NOMO-1 treated with DMSO at 0.1 percent for 48 hours (cell line): ENCODE results near the gene ACADL.

Source experiments
- DNase-seq: peaks from one replicate; lab custom pipeline; 2025; ENCODE audit not compliant: unreplicated experiment; lab: John Stamatoyannopoulos, UW

ACADL gene

DNA sequence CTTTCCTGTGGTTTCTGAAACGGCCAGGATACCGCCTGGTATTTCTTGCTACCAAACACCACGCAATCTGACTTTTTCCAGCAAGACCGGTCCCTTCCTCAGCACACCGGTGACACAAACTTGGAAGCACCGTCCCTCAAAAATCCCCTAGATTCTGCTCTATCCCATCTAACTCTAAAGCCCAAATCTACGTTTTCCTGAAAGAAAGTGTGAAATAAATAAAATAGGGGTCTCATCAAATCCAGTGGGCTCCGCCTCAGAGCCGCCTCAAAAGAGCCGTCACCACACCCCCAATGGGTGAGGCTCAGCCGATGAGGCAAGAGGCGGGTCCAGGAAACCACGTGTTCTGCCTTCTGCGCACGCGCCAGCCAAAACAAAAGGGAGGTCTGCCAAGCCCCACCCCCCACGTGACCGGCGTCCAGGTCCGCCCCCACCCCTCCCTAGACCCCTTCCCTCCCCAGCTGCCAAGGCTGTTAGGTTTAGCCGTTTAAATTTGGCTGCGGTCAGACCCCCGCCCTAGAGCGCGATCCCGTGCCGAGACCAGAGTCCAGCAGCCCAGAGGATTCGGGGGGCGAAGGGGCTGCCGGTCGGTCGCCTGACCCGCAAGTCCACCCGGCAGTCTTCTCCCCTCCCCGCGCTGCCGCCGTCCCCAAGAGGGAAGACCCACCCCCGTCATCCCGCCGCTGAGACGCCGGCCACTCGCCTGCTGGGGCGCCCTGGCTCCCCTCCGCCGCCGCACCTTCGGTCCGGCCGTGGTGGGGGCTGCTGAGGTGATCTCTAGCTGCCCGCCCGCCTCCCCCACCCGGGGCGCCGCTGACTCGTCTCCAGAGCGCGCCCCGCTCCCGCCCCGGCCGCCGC lies 54.6 kb downstream of the ACADL start:
- peak; percentile 91 for DNase-seq

DNA sequence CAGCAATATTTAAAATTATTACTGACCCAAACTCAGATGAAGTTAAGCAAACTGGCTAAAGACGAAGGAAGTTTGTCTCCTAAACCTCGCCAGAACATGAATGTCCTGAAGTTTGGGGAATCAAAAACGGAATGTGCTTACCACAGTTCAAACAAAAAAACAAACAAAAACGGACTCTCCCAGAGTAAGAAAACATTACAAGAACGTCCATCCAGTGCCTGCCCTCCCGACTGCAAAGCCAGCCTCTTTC lies 55.1 kb downstream of the ACADL start:
- peak; percentile 55 for DNase-seq

GRCh38 chr2:210169516-210170195 lies 55.6 kb downstream of the ACADL start:
- peak; percentile 89 for DNase-seq

- DNase-seq: no peak
These were observed 58.0 kb downstream of the ACADL start for GRCh38 chr2:210167227-210167626.

GRCh38 chr2:210162466-210163124 lies 62.7 kb downstream of the ACADL start:
- peak; percentile 52 for DNase-seq

GRCh38 chr2:210159059-210159458 lies 66.2 kb downstream of the ACADL start:
- DNase-seq: no peak

GRCh38 chr2:210158236-210158635 lies 67.0 kb downstream of the ACADL start:
- no peak for DNase-seq

DNA sequence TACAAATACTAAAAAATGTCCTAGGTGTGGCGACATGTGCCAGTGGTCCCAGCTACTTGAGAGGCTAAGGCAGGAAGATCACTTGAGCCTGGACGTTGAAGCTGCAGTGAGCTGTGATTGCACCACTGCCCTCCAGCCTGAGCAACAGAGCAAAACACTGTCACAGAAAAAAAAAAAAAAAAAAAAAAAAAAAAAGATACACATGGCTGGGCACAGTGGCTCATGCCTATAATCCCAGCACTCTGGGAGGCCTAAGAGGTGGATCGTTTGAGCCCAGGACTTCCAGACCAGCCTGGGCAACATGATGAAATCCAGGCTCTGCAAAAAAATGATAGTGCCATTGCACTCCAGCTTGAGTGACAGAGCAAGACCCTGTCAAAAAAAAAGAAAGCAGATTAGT lies 67.7 kb downstream of the ACADL start:
- DNase-seq: no peak

GRCh38 chr2:210147614-210148013 lies 77.6 kb downstream of the ACADL start:
- no peak for DNase-seq
